HUES48 (cell line): ENCODE data around the gene ITIH6.

Experiments used
- H3K27ac ChIP-seq: one replicate; pipeline ENCODE4 v1.7.0; 2013; ENCODE audit warnings: low read depth, low read length, inconsistent platforms
- H3K27me3 ChIP-seq: 2 replicates; pipeline ENCODE4 v1.6.1; 2013; ENCODE audit warnings: mild to moderate bottlenecking, low read length; ENCODE audit not compliant: control insufficient read depth, insufficient read depth
- H3K36me3 ChIP-seq: 2 replicates; pipeline ENCODE4 v1.6.1; 2013; ENCODE audit warnings: low read length; ENCODE audit not compliant: control insufficient read depth, insufficient read depth
- H3K4me1 ChIP-seq: 2 replicates; pipeline ENCODE4 v1.6.1; 2013; ENCODE audit warnings: mild to moderate bottlenecking, low read length; ENCODE audit not compliant: control insufficient read depth, insufficient read depth
- H3K4me3 ChIP-seq: 2 replicates; pipeline ENCODE4 v1.5.1; 2013; ENCODE audit warnings: mild to moderate bottlenecking, low read depth, low read length
- H3K9ac ChIP-seq: 2 replicates; pipeline ENCODE4 v1.6.1; 2013; ENCODE audit warnings: mild to moderate bottlenecking, low read depth, low read length, moderate library complexity
- H3K9me3 ChIP-seq: 2 replicates; pipeline ENCODE4 v1.6.1; 2013; ENCODE audit warnings: low read length; ENCODE audit not compliant: control insufficient read depth, insufficient read depth

ITIH6 gene

DNA sequence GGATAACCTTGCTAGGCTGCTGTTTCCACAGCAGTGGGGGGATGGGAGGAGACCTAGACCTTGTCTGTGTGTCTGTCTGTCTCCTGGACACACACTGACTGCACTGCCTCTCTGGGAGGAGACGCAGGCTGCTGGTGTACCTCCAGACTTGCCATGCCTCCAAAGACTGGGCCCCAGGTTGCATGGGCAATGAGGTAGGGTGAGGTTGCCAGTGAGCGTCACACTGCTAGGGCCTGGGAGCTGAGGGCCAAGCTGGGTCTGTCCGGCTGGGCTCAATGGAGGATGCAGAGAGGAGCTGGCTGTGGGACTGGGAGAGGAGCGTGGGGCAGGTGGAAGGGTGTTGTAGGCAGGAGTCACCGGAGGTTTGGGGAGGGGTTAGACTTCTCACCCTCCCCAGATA is 26.1 kb upstream of the ITIH6 start:
- Histone ChIP-seq H3K27ac (no peak overlapping the region), H3K4me1 (no peaks in the 10 kb centered on the region), H3K27me3 (no peaks in the 10 kb centered on the region), H3K36me3 (no peaks in the 10 kb centered on the region), H3K9me3 (peaks cover 19% of the 10 kb centered on the region; the same call in 1 of the 2 replicates), H3K4me3 (no peak overlapping the region), H3K9ac (no peak overlapping the region)

DNA sequence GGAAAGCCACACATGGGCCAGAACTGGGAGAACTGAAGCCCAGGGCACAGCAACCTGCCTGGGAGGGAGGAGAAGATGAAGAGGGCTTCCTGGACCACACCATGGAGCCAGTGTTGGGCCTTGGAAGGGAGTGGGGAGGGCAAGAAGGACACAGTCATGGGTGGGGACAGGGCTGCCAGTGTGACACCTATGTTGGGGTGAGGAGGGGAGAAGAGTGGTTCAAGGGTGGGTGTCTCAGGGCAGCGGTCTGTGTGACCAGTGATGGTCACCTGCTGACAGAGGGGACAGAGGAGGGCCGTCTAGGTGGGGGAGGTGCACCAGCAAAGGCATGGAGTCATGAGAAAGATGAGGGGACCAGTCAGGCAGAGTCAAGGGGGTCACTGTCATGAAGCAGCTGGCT is 23.3 kb upstream of the ITIH6 start:
- no peak overlapping the region for H3K9ac ChIP-seq
- H3K36me3 ChIP-seq = no peaks in the 10 kb centered on the region
- peaks cover 25% of the 10 kb centered on the region; the same call in 1 of the 2 replicates for H3K9me3 ChIP-seq
- no peak overlapping the region for H3K4me3 ChIP-seq
- H3K27ac ChIP-seq = no peak overlapping the region
- no peaks in the 10 kb centered on the region for H3K4me1 ChIP-seq
- no peaks in the 10 kb centered on the region for H3K27me3 ChIP-seq

DNA sequence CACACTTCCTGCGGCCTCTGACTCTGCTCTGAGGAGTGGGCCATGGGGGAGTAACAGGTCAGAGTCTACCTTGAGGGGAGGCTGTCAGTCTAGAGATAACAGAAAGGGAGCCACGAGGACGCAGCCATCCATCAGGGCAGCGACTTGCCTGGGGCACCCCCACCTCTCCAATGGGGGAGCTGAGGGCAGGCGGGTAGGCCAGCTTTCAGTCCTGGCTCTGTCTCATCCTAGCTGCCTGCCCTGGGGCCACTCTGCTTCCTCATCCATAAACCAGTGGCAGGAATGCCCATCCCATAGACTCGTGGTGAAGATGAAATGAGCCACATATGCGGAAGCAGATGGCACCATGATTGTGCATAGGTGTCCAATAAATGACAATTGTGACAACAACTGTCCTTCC is 22.7 kb upstream of the ITIH6 start:
- Histone ChIP-seq H3K4me3 (no peak overlapping the region), H3K9ac (no peak overlapping the region), H3K27me3 (no peaks in the 10 kb centered on the region), H3K9me3 (peaks cover 25% of the 10 kb centered on the region; the same call in 1 of the 2 replicates), H3K4me1 (no peaks in the 10 kb centered on the region), H3K27ac (no peak overlapping the region), H3K36me3 (peaks cover 5% of the 10 kb centered on the region)

GRCh38 chrX:54819201-54819600 is 21.1 kb upstream of the ITIH6 start:
- no peak overlapping the region for H3K27ac ChIP-seq
- peaks cover 33% of the 10 kb centered on the region for H3K9me3 ChIP-seq
- no peak overlapping the region for H3K4me3 ChIP-seq
- H3K4me1 ChIP-seq = no peaks in the 10 kb centered on the region
- H3K27me3 ChIP-seq = no peaks in the 10 kb centered on the region
- H3K9ac ChIP-seq = no peak overlapping the region
- peaks cover 21% of the 10 kb centered on the region for H3K36me3 ChIP-seq

DNA sequence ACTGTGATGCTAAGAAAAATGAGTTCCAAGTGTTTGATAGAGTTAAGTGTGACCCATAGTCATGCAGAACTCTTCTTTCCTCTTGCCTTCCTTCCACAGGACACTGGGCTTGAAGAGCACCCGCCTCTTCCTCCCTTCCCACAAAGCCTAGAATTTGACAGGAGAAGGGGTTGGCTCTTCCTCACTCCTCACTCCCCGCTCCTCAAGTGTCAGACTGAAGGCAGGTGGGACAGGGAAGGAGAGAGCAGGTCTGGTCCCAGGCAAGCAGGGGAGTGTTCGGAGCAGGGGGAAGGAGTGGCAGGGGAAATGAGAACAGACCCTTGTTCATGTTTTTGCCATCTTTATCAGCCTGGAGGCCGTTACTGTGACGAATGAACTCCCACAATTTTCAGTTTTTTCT is 20.2 kb upstream of the ITIH6 start:
- peaks cover 36% of the 10 kb centered on the region for H3K9me3 ChIP-seq

GRCh38 chrX:54817220-54817820 is 19.3 kb upstream of the ITIH6 start:
- peaks cover 43% of the 10 kb centered on the region for H3K9me3 ChIP-seq
- no peak overlapping the region for H3K4me3 ChIP-seq
- H3K36me3 ChIP-seq = peaks cover 39% of the 10 kb centered on the region
- no peaks in the 10 kb centered on the region for H3K4me1 ChIP-seq
- no peaks in the 10 kb centered on the region for H3K27me3 ChIP-seq
- H3K27ac ChIP-seq = no peak overlapping the region
- no peak overlapping the region for H3K9ac ChIP-seq

More for the DNA sequence above, 20.2 kb upstream of the ITIH6 start:
- H3K36me3 ChIP-seq = peaks cover 30% of the 10 kb centered on the region
- no peaks in the 10 kb centered on the region for H3K27me3 ChIP-seq
- no peak overlapping the region for H3K4me3 ChIP-seq
- H3K9ac ChIP-seq = no peak overlapping the region
- H3K4me1 ChIP-seq = no peaks in the 10 kb centered on the region
- no peak overlapping the region for H3K27ac ChIP-seq

GRCh38 chrX:54812306-54812705 is 14.3 kb upstream of the ITIH6 start:
- Histone ChIP-seq H3K9ac (no peak overlapping the region), H3K9me3 (peaks cover 52% of the 10 kb centered on the region), H3K4me1 (no peaks in the 10 kb centered on the region), H3K36me3 (peaks cover 67% of the 10 kb centered on the region), H3K4me3 (no peak overlapping the region), H3K27ac (no peak overlapping the region), H3K27me3 (no peaks in the 10 kb centered on the region)

- Histone ChIP-seq H3K9ac (no peak overlapping the region), H3K27ac (no peak overlapping the region), H3K27me3 (no peaks in the 10 kb centered on the region), H3K4me1 (no peaks in the 10 kb centered on the region), H3K9me3 (peaks cover 51% of the 10 kb centered on the region), H3K36me3 (peaks cover 67% of the 10 kb centered on the region), H3K4me3 (no peak overlapping the region)
Measured at GRCh38 chrX:54811301-54811885, 13.3 kb upstream of the ITIH6 start.

DNA sequence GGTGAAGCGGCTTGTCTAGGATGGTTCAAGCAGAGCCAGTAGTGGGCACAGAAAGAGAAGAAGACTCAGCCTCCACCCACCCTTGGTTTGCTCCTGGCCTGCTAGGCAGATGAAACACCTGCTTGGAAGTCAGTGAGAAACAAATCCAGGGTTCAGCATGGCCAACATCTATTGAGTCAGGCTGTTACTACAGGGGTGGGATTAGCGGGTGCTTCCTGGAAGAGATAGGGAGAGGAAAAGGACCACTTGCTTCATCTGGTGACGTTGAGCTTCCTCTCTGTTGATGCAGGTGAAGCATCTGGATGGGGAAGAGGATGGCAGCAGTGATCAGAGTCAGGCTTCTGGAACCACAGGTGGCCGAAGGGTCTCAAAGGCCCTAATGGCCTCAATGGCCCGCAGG is 12.5 kb upstream of the ITIH6 start:
- no peak overlapping the region for H3K4me3 ChIP-seq
- H3K9ac ChIP-seq = no peak overlapping the region
- H3K27ac ChIP-seq = no peak overlapping the region
- H3K4me1 ChIP-seq = no peaks in the 10 kb centered on the region
- peaks cover 60% of the 10 kb centered on the region for H3K36me3 ChIP-seq
- H3K9me3 ChIP-seq = peaks cover 47% of the 10 kb centered on the region
- no peaks in the 10 kb centered on the region for H3K27me3 ChIP-seq

GRCh38 chrX:54808605-54809483 is 10.8 kb upstream of the ITIH6 start:
- Histone ChIP-seq H3K27ac (peak overlapping the region; percentile 97), H3K27me3 (no peaks in the 10 kb centered on the region), H3K9me3 (peaks cover 35% of the 10 kb centered on the region), H3K36me3 (peaks cover 43% of the 10 kb centered on the region), H3K4me1 (0 out of 2 replicates have a peak, but pooled peaks cover 8% of the 10 kb centered on the region), H3K9ac (peak overlapping the region; percentile 59), H3K4me3 (peak overlapping the region; percentile 84)

DNA sequence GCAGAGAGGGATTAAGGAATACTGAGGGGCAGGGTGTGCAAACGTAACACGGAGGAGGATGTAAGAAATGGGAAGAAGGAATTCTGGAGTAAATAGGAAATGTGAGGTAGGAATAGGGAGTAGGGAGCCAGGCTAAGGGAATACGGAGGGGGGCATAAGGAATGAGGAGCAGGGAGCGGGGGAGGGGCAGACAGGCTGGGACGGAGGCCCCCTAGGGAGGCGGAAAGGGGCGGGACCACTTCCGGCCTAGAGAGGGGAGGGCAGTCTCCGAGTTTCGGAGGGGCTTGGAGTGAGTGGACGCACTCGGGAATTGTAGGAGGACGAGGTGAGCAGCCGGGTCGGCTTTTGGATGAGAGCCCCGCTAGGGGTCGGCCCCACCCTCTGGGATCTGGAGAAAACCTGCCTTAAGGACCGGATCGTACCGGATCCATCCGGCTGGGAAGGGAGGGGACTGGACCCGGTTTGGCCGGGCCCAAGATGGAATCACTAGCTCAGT is 10.1 kb upstream of the ITIH6 start:
- no peaks in the 10 kb centered on the region for H3K27me3 ChIP-seq
- H3K9me3 ChIP-seq = peaks cover 40% of the 10 kb centered on the region
- 0 out of 2 replicates have a peak, but pooled peaks cover 9% of the 10 kb centered on the region for H3K4me1 ChIP-seq
- H3K27ac ChIP-seq = peak overlapping the region; percentile 97
- H3K9ac ChIP-seq = peak overlapping the region; percentile 75
- H3K4me3 ChIP-seq = peak overlapping the region; percentile 84
- peaks cover 36% of the 10 kb centered on the region for H3K36me3 ChIP-seq
